Measurements from ENCODE around the gene GALNT13.

The GALNT13 gene

DNA sequence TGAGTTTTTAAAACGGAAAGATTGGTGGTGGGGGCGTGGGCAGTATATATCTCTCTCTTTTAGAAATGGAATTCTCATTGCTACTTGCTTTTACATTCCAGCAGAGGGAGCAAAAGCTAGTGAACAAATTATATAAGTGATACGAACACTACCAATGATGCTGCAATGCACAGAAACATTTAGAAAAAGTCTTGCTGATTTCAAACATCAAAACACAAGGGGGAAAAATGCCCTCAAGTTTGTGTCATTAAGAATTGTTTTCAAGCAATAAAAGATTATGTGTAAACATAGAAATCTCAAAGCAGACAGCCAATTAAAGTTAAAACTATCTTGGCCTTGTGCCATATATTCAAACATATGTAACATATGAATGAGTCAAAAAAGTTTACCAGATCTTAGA lies 530.5 kb downstream of the GALNT13 start:
- DNase-seq (ENCODE audit: low read depth in 2 of 2, low spot score in 1 of 2): no peak

DNA sequence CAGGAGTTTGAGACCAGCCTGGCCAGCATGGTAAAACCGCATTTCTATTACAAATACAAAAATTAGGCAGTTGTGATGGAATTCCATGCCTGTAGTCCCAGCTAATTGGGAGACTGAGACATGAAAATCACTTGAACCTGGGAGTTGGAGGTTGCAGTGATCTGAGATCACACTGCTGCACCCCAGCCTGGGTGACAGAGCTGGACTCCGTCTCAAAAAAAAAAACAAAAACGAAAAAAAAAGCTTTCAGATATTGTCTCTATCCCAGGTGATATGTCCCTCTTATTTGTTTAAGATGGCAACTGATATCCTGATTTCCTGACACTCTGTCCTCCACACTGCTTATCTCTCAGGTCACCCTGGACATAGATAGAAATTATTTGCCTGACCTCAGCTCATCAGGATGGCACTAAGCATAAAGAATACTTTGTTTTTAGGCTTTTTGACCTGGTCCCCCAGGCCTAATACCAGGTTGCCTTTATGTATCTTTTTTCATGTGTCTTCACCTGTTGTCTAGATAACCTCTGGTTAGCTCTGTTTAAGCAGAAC lies 531.6 kb downstream of the GALNT13 start:
- no peak for DNase-seq (ENCODE audit: low read depth in 2 of 2, low spot score in 1 of 2)

DNA sequence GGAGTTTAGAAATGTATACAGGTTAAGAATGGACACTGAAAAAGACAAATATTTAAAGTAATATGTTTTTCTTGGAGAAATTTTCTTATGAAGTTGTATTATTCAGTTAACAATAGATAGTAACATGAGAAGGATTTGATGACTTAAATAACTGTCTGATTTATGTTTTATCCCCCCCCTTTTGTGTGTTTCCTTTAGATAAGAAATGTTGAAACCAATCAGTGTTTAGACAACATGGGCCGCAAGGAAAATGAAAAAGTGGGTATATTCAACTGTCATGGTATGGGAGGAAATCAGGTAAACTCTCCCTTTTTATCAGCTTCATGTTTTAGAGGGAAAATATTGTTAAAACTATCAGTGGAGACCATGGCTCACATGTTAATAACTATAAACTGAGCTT lies 537.1 kb downstream of the GALNT13 start:
- no peak for DNase-seq (ENCODE audit: low read depth in 2 of 2, low spot score in 1 of 2)

DNA sequence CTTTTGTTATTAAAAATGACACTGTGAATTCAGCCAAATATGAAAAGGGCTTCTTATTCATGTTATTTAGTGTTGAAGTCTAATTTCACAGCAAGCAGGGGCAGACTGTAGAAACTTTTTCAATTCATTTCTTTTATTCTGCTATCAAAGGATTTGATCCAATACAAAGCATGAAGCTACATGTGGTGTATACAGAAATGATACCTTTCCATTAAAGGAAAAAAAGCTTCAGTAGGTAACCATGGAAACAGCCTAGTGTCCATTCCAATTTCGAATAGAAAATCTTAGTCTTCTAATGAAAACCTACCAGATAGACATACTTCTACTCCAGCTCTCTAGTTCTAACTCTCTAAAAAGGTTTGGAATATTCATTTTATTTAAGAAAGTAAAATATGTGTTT lies 550.5 kb downstream of the GALNT13 start:
- DNase-seq (ENCODE audit: low read depth in 2 of 2, low spot score in 1 of 2): no peak

DNA sequence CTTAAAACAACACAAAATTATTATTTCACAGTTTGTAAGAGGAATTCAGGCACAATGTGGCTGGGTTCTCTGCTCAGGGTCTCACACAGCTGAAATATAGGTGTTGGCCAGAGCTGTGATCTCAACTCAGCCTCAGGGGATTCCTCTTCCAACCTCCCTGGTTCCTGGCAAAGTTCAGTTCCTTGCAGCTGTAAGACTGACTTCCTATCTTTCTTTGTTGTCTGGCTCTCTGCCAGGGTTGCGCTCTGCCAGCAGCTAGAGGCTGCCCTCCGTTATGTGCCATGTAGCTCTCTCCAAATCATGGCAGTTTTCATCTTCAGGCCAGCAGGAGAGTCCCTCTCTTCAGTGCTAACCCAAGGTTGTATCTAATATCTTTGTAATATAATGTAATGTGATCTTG lies 554.3 kb downstream of the GALNT13 start:
- no peak for DNase-seq (ENCODE audit: low read depth in 2 of 2, low spot score in 1 of 2)

DNA sequence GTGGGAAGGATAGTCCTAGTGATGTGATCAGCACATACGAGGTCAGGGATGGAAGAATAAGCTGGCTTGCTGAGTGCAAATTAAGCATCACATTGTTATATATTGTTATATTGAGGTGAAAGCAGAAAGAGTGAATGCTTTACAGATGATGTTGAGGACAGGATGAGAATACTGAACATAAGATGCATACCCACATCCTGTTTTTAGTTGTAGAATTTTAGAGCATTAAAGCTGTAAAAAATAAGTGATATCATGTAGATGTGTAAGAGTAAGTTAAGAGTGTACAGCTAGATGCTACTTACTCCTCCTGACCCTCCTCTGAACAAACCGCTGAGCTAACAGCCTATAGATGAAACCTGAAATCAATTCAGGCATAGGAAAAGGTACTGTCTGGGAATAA lies 555.7 kb downstream of the GALNT13 start:
- DNase-seq (ENCODE audit: low read depth in 2 of 2, low spot score in 1 of 2): no peak

DNA sequence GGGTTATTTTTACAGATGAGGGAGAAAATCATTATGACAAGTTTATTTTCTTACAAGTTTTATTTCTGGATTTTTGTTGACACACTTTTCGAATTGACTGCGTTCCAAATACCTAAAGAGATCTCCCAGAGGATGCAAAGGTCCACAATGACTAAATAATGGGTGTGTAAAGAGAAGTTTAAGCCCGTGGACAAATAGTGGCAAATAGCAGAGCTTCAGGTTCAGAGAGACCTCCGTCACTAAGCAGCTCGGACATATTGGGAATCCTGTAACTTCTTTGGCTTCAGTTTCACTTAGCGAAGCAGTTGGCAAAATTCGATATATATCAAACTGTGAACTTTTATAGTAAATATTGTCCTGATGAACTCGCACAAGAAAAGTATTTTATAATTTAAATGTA lies 556.3 kb downstream of the GALNT13 start:
- no peak for DNase-seq (ENCODE audit: low read depth in 2 of 2, low spot score in 1 of 2)

DNA sequence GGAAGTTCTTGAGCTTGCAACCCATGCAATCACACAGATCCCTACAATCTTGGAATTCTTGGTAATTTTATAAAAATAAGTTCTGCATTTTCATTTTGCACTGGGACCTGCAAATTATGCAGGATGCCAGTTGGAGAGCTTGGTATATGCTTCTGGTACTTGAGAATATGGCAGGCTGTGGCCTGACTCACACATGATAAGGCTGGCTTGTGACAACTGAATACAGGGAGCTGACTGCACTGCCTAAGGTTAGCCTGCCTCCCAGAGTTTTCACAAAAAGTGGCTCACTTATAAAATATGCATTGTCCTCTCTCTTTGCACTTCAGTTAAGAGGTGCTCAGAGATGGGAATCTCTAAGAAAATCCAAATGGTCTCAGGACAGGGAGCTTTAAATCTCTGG lies 561.3 kb downstream of the GALNT13 start:
- no peak for DNase-seq (ENCODE audit: low read depth in 2 of 2, low spot score in 1 of 2)

DNA sequence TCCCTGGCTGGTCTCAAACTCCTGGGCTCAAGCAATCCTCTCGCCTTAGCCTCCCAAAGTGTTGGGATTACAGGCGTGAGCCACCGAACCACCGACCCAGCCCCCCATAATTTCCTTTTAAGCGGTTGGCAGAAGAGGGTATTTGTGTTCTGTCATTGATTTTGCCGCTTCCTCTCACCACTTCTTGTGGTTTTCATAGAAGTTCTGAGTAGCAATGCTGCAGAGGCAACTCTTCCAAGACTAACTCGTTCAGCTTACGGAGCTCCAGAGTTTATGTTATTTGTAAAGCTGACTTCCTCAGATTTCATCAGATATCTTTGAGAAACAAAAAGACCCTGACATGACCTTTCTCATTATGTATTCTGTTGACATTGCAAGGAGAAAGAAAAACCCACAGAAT lies 565.4 kb downstream of the GALNT13 start:
- DNase-seq (ENCODE audit: low read depth in 2 of 2, low spot score in 1 of 2): no peak

DNA sequence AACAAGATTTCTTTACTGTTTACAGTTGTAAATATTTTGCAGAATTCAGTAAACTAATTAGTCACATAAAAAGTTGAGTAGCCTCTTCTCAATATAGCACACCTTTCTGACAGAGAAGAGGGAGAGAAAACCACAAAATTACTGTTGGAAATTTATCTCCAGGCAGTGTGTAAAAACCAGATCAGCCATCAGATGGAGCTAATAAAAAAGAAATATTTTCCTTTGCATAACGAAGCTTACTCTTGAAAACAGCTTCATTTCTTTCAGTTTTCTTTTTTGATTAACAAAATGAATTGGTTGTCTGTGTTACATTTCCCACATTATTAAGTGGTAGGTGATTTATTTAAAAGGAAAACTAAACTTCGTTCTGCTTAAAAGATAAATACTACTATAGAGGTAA lies 567.4 kb downstream of the GALNT13 start:
- no peak for DNase-seq (ENCODE audit: low read depth in 2 of 2, low spot score in 1 of 2)

DNA sequence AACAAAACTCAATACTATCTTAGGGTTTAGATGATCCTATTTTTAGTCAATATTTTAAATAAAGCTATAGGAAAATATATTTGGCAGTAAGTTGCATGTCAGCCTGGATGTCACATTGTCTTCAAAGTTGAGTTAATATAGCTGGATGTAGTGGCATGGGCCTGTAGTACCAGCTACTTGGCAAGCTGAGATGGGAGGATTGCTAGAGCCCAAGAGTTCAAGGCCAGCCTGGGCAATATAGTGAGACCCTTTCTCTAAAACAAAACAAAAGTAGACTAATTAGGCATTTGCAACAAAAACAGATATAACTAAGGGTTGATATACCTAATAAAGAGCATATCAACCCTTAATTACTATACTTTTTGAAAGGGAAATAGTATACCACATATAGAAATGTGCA lies 572.2 kb downstream of the GALNT13 start:
- DNase-seq (ENCODE audit: low read depth in 2 of 2, low spot score in 1 of 2): no peak

DNA sequence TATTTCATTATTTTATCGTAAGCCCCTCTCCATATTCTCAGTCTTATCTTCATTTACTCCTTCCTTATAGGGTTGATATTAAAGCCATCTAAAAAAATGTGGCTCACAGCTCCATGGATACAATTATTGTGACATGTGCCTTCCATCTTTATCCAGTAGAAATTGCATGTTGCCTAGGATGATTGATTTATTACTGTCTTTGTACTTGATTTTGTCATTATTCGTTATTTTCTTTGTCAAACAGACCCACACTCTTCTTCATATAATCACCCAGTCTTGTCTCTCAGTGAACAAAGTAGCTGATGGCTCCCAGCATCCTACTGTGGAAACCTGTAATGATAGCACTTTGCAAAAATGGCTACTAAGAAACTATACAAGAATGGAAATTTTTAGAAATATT lies 574.6 kb downstream of the GALNT13 start:
- DNase-seq (ENCODE audit: low read depth in 2 of 2, low spot score in 1 of 2): no peak

DNA sequence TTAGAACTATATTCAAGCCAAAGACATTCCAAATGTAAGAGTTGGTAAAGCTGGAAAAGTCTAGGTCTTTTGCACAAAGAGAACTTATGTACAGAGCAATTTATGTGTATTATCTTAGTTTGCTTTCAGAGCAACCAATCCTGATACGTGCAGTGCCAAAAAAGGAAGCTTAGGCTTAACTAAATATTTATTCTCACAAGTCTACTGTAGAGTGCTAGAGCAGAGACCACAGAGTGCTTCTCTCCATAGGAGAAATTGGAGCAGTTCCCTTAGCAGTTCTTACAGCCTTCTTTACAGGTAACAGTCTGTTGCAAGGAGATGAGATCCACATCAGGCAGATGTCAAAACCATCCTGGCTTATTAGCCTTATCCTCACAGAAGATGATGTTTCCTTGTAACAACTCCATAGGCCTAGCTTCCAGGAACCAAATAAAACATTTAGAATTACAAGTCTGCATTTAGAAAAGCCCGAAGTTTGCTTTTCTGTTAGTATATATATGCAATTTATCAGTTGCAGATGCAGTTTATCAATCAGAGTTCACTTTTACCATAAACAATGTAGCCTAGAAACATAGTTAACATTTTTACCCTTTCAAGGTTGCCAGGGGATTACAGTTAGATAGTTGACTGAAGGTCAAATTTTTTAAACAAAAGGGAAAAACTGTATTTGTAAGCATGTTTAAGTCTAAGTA lies 576.2 kb downstream of the GALNT13 start:
- no peak for DNase-seq (ENCODE audit: low read depth in 2 of 2, low spot score in 1 of 2)

DNA sequence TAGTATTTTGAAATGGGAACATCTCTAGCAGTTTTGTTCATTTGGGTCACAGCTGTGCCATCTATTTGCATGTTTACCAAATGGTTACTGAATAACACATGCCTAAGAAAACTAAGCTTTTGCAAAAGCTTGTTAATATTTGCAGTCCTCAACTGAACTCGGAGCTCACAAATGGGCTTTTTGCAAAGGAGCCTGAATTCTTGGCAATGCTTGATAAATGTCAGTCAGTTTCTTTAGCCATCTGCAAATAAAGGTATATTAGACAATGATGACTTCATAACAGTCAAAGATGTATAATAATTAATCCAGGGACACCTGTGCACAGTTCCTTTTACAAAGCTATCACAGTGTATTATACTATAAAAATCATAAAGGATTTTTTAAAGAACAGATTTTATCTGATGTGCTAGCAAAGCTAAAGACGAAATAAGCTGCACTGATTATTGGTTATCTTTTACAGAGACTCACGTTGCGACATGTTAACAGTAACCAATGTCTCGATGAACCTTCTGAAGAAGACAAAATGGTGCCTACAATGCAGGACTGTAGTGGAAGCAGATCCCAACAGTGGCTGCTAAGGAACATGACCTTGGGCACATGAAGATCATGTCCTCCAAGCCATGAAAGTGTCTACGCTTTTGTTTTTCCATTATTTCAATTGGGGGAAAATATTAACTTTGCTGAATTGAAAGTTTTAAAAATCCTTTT lies 578.4 kb downstream of the GALNT13 start:
- DNase-seq (ENCODE audit: low read depth in 2 of 2, low spot score in 1 of 2): no peak

DNA sequence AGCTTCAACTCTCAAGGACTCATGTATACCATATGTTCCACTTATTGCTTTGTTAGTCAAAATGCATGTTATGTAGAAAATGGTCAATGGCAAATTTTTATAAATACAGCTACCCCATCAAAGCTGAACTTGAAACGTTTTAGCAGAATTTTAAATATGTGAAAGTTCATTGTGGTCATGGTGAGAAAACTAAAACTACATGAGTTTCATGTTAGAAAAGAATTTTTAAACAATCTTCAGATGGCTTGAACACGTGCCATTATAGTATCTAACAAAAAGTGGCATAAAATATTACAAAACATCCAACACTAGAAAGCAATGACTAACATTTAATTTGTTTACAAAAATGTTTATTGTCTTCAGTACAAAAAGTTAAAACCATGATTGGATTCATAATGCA lies 580.7 kb downstream of the GALNT13 start:
- DNase-seq (ENCODE audit: low read depth in 2 of 2, low spot score in 1 of 2): no peak

DNA sequence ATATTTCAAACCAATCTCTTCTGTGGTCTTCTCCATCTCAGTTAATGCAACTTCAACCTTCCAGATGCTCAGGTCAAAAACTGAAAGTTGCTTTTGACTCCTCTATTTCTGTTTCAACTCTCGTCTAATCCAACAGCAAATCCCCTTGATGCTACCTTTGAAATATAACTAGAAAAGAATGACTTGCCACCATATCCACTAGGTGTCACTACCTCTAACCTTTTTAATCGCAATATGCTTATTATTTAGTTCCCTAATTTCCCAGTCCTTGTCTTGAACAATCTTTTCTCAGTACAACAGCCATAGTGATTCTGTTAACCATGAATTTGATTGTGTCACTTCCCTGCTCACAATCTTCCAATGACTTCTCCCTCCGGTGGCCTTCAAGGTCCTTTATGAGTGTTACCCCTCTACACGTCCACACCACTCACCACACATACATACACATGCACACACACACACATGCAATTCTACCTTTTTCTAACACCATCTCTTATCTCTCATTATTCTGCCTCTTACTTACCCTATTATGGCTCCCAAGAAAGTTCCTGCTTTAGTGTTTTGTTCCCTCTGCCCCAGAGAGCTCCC lies 581.3 kb downstream of the GALNT13 start:
- no peak for DNase-seq (ENCODE audit: low read depth in 2 of 2, low spot score in 1 of 2)

DNA sequence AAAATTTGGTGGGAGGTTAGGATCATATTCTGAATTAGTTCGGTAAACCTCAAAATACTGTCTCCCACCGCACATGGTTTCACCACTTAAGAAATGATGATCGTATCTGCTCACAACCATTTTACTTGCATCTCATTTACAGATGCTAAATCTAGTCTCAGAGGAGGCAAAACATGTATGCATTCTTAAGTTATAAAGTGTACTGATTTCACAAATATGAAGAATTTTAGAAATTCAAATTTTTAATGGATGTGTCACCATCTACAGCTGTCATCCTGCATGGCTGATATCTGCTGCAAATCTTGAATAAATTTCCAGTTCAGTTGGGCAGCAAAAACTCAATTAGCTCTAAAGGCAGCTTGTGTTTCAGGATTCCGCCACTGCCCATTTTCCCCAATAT lies 583.4 kb downstream of the GALNT13 start:
- no peak for DNase-seq (ENCODE audit: low read depth in 2 of 2, low spot score in 1 of 2)

DNA sequence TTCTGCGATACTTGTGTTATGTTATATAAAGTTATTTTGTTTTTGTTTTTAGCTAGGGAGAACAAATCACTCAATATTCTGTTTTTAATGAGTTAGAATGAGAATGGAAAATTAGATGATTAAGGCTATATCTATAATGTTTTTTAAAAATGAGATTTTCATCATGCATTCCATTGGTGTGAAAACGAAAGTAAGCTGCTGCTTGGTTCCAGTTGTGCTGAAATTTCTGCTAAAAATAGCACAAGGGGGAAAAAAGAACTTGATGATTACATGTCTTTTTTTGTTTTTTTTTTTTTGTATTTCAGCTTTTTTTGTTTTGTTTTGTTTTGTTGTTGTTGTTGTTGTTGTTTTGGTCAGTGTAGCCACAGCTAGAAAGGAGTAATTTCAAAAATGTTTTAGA lies 584.1 kb downstream of the GALNT13 start:
- DNase-seq (ENCODE audit: low read depth in 2 of 2, low spot score in 1 of 2): no peak

DNA sequence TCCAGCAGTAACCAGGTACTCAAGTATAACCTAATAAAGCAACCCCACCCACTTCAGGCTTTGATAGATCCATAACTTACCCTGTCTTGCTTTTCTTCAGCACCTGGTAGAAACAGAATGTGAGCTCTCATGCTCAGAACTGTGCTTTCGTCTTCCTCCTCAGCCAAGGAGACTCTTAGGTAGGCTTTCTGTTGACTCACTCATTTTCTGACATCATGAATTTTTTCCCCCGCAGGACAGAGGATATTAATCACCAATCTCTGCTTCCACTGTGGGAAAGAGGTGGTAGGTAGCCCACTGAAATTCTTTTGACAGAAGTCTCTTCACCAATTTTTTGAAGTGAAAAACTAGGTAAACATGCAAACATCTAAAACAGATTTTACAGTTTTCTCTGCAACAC lies 585.6 kb downstream of the GALNT13 start:
- DNase-seq (ENCODE audit: low read depth in 2 of 2, low spot score in 1 of 2): no peak

DNA sequence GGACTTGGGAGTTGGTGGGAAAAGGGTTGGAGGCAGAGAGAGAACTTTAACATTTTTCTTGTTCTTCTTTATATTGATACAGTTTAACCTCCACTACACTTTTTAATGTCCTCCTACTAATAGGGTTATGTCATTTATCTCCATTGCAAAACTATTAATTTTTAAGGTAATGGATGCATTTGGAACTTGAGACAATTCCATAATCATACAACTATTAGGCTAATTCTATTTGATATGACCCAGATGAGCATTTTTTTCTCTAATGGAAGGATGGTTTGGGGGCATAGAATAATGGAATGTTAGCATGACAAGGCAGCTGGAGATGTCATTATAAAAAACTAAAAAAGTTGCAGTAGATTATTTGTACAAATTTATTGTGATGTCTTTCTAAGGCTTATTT lies 587.6 kb downstream of the GALNT13 start:
- no peak for DNase-seq (ENCODE audit: low read depth in 2 of 2, low spot score in 1 of 2)

DNA sequence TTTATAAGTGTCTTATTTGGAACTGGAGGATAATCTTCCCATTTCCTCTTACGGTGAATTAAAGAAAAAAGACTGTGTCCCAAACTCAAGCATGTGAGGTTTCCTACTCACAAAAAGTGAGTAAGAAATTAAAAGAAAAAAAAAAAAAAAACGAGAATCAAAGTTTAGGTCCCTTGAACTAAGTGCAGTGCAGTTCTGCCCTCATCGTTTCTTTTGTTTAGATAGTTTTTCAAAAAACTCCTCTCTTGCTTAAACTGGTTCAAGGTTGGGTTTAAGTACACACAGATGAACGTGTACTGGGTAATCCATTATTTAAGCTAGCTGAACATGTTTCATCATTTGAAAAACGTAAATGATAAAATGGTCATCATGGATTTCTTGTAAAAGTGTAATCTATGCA lies 590.9 kb downstream of the GALNT13 start:
- DNase-seq (ENCODE audit: low read depth in 2 of 2, low spot score in 1 of 2): no peak

DNA sequence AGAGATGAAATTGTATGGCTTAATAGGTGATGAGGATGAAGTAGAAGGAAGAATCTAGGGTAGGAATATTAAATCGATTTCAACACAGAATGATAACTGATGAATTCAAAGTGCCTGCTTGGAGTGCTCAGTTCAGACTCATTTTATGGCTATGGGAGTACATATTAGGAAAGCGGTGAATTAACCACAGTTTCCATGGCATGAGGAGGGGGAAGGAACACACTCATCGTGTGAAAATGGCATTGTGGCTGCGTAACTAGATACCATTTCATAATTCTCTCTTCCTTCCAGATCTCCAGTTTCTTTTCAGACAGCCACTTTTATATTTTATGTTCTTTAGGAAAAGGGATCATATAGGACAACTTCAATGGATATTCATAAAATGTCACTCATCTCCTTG lies 594.5 kb downstream of the GALNT13 start:
- no peak for DNase-seq (ENCODE audit: low read depth in 2 of 2, low spot score in 1 of 2)
